Fibroblast of mammary gland (primary cell): ENCODE data around the gene TRANK1.

ENCODE experiments used
- DNase-seq: peaks from one replicate; pipeline ENCODE4 v3.0.0-alpha.2; 2010; ENCODE audit warnings: low read depth
- H3K4me3 ChIP-seq: 2 replicates; pipeline ENCODE4 v1.5.1; 2011; ENCODE audit warnings: low read depth, mild to moderate bottlenecking, low read length, moderate library complexity; ENCODE audit not compliant: control insufficient read depth
- TF ChIP-seq, protein P1 (sequence below): conservative IDR thresholded peaks from 2 replicates; pipeline ENCODE4 v1.5.1; 2011; ENCODE audit warnings: low read depth, low read length, inconsistent platforms; ENCODE audit not compliant: control insufficient read depth, insufficient read depth

The TRANK1 gene

DNA sequence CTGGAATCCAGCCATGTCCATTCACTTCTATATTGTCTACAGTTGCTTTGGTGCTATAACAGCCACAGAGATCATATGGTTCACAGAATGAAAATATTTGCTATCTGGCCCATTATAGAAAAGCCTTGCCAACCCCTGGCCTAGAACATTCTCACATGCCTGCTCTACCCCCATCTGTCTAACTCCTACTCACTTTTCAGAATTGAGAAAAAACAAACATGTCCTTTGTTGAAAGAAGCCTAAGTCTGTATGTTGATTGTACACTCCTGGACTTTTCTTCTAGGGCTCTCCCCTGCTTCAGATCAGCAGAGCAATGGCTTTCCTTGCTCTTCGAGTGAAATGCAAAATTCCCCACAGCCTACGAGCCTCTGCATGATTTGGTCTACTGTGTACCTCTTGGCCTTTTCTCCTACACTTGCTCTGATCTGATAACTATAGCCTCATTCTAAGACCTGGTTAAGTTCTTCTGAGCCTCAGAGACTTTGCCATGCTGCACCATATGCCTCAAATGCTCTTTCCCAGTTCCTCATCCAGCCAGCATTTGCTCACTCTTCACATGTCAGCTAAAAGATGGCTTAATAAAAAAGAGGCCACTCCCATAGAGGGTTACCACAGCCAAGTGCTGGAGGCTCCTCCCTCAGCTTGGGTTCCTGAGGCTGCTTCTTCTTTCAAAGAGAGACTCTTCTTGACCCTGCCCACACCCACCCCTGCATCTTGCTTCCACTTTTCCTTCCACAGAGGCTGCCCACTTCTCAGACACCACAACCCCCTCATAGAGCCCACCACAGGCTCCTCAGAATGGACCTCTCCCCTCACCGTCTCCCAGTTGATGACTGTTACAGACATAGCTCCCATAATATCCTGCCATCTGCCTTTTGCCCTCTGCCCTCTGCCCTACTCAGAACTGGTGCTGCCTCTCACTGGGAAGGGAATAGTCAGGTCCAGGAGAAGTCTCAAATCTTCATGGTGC is 157.6 kb downstream of the TRANK1 start:
- no peak for DNase-seq
- TF ChIP-seq, protein P1, sequence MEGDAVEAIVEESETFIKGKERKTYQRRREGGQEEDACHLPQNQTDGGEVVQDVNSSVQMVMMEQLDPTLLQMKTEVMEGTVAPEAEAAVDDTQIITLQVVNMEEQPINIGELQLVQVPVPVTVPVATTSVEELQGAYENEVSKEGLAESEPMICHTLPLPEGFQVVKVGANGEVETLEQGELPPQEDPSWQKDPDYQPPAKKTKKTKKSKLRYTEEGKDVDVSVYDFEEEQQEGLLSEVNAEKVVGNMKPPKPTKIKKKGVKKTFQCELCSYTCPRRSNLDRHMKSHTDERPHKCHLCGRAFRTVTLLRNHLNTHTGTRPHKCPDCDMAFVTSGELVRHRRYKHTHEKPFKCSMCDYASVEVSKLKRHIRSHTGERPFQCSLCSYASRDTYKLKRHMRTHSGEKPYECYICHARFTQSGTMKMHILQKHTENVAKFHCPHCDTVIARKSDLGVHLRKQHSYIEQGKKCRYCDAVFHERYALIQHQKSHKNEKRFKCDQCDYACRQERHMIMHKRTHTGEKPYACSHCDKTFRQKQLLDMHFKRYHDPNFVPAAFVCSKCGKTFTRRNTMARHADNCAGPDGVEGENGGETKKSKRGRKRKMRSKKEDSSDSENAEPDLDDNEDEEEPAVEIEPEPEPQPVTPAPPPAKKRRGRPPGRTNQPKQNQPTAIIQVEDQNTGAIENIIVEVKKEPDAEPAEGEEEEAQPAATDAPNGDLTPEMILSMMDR, result no peak
- no peak overlapping the region for H3K4me3 ChIP-seq

DNA sequence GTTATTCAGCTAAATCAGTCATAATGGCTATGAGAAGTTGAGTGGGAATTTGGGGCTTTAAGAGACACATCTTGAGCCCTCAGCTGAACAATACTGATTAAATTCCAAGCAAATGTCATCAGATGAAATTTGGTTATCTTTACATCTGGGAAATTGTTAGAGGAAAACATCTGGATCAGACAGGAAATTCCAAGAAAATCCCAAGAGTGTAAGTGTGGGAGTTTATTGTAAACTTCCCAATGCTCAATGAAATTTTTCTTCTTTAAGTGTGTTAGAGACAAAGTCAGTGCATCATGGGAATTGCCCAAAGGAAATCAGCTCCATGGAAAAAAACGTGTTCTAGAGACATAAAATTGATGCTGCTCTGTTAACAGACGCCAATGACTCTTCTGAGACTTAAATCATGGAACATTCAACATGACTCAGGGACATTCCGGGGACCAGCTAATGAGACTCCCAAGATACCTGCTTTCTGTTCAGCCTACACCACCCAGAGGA is 160.7 kb downstream of the TRANK1 start:
- TF ChIP-seq, protein P1, result no peak
- H3K4me3 ChIP-seq, result no peak overlapping the region
- peak; percentile 62 for DNase-seq

DNA sequence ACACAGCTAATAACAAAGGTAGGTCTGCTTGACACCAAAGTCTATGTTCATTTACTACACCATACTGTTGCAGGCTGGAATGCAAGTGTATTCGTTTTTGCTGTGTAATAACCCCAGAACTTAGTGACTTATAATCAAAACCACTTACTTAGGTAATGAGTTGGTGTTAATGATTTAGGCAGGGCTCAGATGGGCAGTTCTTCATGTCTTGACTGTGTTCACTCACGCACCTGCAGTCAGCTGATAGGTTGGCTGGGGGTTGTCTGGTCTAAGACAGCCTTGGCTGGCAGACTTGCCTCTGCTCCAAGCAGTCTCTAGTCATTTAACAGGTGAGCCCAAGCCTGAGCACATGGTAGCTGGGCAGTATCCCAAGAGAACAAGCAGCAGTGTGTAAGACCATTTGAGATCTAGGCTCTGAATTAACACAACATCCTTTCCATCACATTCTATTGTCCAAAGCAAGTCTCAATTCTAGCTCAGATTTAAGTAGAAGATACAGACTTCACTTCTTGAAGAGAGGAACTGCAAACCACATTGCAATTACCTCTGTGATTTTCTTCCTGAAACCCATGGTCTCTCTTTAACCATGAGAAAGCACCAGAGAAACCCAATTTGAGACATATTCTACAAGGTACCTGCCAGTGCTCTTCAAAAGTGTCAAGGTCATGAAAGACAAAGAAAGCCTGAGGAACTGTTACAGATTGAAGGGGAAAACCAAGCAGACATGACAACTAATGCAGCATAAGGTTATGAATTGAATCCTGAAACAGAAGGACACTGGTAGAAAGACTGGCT is 167.2 kb downstream of the TRANK1 start:
- H3K4me3 ChIP-seq, result no peak overlapping the region
- TF ChIP-seq, protein P1, result no peak
- DNase-seq, result no peak
